ENCODE data around the gene MMP2. TPM values are rescaled to one million over a fixed set of nuclear protein-coding genes. Genes with fewer than 3 reads are reported as not detected.

Gene MMP2
- total and polyA plus RNA-seq, 2 experiments from 2014 or later, result 128 to 196 TPM

GRCh38 chr16:55468352-55468990 lies 10.5 kb upstream of the MMP2 start:
- no peaks in the 10 kb centered on the region for H3K27me3 ChIP-seq
- H3K4me2 ChIP-seq, result no peak overlapping the region
- H3K4me3 ChIP-seq, result no peak overlapping the region
- WGBS (ENCODE audit: low lambda C conversion rate, missing lambda C conversion rate), result 90% methylated on average over 7 of the region's 7 CpGs
- no peaks in the 10 kb centered on the region for H4K20me1 ChIP-seq (ENCODE audit: insufficient read depth, poor library complexity, severe bottlenecking)
- no peaks in the 10 kb centered on the region for H3K9me2 ChIP-seq (replicated peaks; ENCODE audit: insufficient read depth)
- H3K27ac ChIP-seq, result no peak overlapping the region
- H3K4me1 ChIP-seq (ENCODE audit: insufficient read depth), result no peaks in the 10 kb centered on the region
- H3K9me3 ChIP-seq (ENCODE audit: low read depth), result no peaks in the 10 kb centered on the region
- H3K79me2 ChIP-seq, result no peaks in the 10 kb centered on the region
- H2AFZ ChIP-seq, result no peak overlapping the region
- TF ChIP-seq EZH2phosphoT487 (IDR thresholded peaks at IDR 0.05; ENCODE audit: low read depth, severe bottlenecking, unreplicated experiment) (no peak), CTCF (IDR thresholded peaks at IDR 0.05; ENCODE audit: poor library complexity) (no peak), EZH2 (IDR thresholded peaks at IDR 0.05; ENCODE audit: borderline replicate concordance) (no peak)
- H3K36me3 ChIP-seq (replicated peaks; ENCODE audit: insufficient read depth, low read depth), result no peaks in the 10 kb centered on the region
- DNase-seq (ENCODE audit: low spot score), result no peak

GRCh38 chr16:55469821-55470532 lies 9.0 kb upstream of the MMP2 start:
- Histone ChIP-seq H3K9me3 (ENCODE audit: low read depth) (no peaks in the 10 kb centered on the region), H3K9me2 (replicated peaks; ENCODE audit: insufficient read depth) (no peaks in the 10 kb centered on the region), H3K4me3 (no peak overlapping the region), H3K36me3 (replicated peaks; ENCODE audit: insufficient read depth, low read depth) (no peaks in the 10 kb centered on the region), H3K27me3 (no peaks in the 10 kb centered on the region), H3K4me2 (no peak overlapping the region), H4K20me1 (ENCODE audit: insufficient read depth, poor library complexity, severe bottlenecking) (no peaks in the 10 kb centered on the region), H3K27ac (no peak overlapping the region), H3K4me1 (ENCODE audit: insufficient read depth) (no peaks in the 10 kb centered on the region), H3K79me2 (no peaks in the 10 kb centered on the region), H2AFZ (no peak overlapping the region)
- DNase-seq (ENCODE audit: low spot score), result no peak
- no peak for TF ChIP-seq CTCF (IDR thresholded peaks at IDR 0.05; ENCODE audit: poor library complexity)
- no peak for TF ChIP-seq EZH2 (IDR thresholded peaks at IDR 0.05; ENCODE audit: borderline replicate concordance)
- no peak for TF ChIP-seq EZH2phosphoT487 (IDR thresholded peaks at IDR 0.05; ENCODE audit: low read depth, severe bottlenecking, unreplicated experiment)
- WGBS (ENCODE audit: low lambda C conversion rate, missing lambda C conversion rate), result 83% methylated on average over 9 of the region's 9 CpGs

- no peak for DNase-seq (ENCODE audit: low spot score)
- TF ChIP-seq CTCF (IDR thresholded peaks at IDR 0.05; ENCODE audit: poor library complexity) (no peak), EZH2phosphoT487 (IDR thresholded peaks at IDR 0.05; ENCODE audit: low read depth, severe bottlenecking, unreplicated experiment) (no peak), EZH2 (IDR thresholded peaks at IDR 0.05; ENCODE audit: borderline replicate concordance) (no peak)
- H3K27me3 ChIP-seq, result no peaks in the 10 kb centered on the region
- no peak overlapping the region for H3K4me3 ChIP-seq
- no peaks in the 10 kb centered on the region for H3K9me3 ChIP-seq (ENCODE audit: low read depth)
- no peak overlapping the region for H3K27ac ChIP-seq
- H3K36me3 ChIP-seq (replicated peaks; ENCODE audit: insufficient read depth, low read depth), result no peaks in the 10 kb centered on the region
- H4K20me1 ChIP-seq (ENCODE audit: insufficient read depth, poor library complexity, severe bottlenecking), result no peaks in the 10 kb centered on the region
- H2AFZ ChIP-seq, result no peak overlapping the region
- no peaks in the 10 kb centered on the region for H3K9me2 ChIP-seq (replicated peaks; ENCODE audit: insufficient read depth)
- no peaks in the 10 kb centered on the region for H3K79me2 ChIP-seq
- H3K4me2 ChIP-seq, result no peak overlapping the region
- H3K4me1 ChIP-seq (ENCODE audit: insufficient read depth), result no peaks in the 10 kb centered on the region
- 68% methylated on average over 7 of the region's 7 CpGs for WGBS (ENCODE audit: low lambda C conversion rate, missing lambda C conversion rate)
Measured at GRCh38 chr16:55470533-55471371, 8.2 kb upstream of the MMP2 start.
